ENCODE data around the gene KCNAB1.
A peak's percentile ranks its signal among the peaks of the same experiment; 100 is the strongest.

GRCh38 chr3:156135921-156136638 is 15.7 kb downstream of the KCNAB1 start:
- peak; percentile 54 for TF ChIP-seq CTCF (conservative IDR thresholded peaks at IDR 0.05; ENCODE audit: low read depth, low read length)
- no peak for TF ChIP-seq EZH2 (IDR thresholded peaks at IDR 0.05; ENCODE audit: low read length, unreplicated experiment)

All from PC-3 (cell line).